AG04450 (cell line): ENCODE data around the gene ABCG5. TPM values are rescaled to one million over a fixed set of nuclear protein-coding genes. Genes with fewer than 3 reads are reported as not detected.
A peak's percentile ranks its signal among the peaks of the same experiment; 100 is the strongest.

Experiments used
- CTCF ChIA-PET: fragments of 300-600, 350-600 bp; formaldehyde crosslinking; extraction: SDS; loops from one replicate; lab custom pipeline; 2022; ENCODE audit warnings: antibody characterized with exemption, inconsistent platforms; lab: Charles Lee
- POLR2A ChIA-PET: fragments of 350-600 bp; formaldehyde crosslinking; extraction: SDS; loops from one replicate; lab custom pipeline; 2021; ENCODE audit warnings: antibody characterized with exemption, inconsistent platforms; lab: Yijun Ruan, JAX
- DNase-seq: peaks from one replicate; pipeline ENCODE4 v3.0.0-alpha.2; 2011; ENCODE audit warnings: low read depth, low spot score
- H3K27ac ChIP-seq: one replicate; pipeline ENCODE4 v1.5.1; 2012; ENCODE audit warnings: low read depth, low read length, control low read depth
- H3K27me3 ChIP-seq: one replicate; pipeline ENCODE4 v1.6.0; 2012; ENCODE audit warnings: low read length; ENCODE audit not compliant: control insufficient read depth, insufficient read depth
- H3K4me3 ChIP-seq: 2 replicates; pipeline ENCODE4 v1.5.1; 2011; ENCODE audit warnings: mild to moderate bottlenecking, low read depth, low read length, control low read depth
- H3K9me3 ChIP-seq: 2 replicates; pipeline ENCODE4 v1.5.1; 2012; ENCODE audit warnings: low read length; ENCODE audit not compliant: control insufficient read depth, insufficient read depth
- polyA plus RNA-seq: library from polyadenylated mRNA; depleted of rRNA; stranded (reverse); fragments of >200 nt; gene quantifications from 2 replicates; pipeline ENCODE4 v1.2.3, GENCODE V29; 2011
- TF ChIP-seq, protein P1 (sequence below): IDR thresholded peaks from 2 replicates; pipeline ENCODE4 v1.5.1; 2011; ENCODE audit warnings: low read depth, low read length, control low read depth, inconsistent platforms

The ABCG5 gene
- polyA plus RNA-seq, 1 experiment = not detected

DNA sequence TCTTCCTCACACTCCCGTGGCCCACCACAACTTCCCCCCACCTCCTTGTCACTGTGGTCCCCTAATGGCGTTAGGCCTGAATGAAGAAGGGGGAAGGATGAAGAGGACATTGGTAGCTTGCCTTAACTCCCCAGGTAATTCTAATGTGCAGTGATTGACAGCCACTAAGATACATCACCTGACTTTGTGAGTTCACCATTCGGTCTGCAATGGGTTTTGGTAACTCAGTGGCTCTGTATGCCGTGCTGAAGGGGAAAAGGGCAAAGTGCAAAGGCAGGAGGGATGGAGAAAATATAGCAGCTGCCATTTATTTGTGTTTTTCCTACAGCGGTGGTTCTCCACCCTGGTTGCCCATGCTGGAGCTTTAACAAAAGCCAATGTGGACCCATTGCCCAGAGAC is 42.3 kb upstream of the ABCG5 start:
- POLR2A ChIA-PET = interaction anchor here (0.6 kb wide), 1 partner anchor 149 kb away, joined by 3 read pairs; no protein-coding TSS in a partner anchor
- TF ChIP-seq, protein P1, sequence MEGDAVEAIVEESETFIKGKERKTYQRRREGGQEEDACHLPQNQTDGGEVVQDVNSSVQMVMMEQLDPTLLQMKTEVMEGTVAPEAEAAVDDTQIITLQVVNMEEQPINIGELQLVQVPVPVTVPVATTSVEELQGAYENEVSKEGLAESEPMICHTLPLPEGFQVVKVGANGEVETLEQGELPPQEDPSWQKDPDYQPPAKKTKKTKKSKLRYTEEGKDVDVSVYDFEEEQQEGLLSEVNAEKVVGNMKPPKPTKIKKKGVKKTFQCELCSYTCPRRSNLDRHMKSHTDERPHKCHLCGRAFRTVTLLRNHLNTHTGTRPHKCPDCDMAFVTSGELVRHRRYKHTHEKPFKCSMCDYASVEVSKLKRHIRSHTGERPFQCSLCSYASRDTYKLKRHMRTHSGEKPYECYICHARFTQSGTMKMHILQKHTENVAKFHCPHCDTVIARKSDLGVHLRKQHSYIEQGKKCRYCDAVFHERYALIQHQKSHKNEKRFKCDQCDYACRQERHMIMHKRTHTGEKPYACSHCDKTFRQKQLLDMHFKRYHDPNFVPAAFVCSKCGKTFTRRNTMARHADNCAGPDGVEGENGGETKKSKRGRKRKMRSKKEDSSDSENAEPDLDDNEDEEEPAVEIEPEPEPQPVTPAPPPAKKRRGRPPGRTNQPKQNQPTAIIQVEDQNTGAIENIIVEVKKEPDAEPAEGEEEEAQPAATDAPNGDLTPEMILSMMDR = no peak
- CTCF ChIA-PET = no interaction called here
- DNase-seq = no peak
- H3K27ac ChIP-seq = no peak overlapping the region
- no peak overlapping the region for H3K4me3 ChIP-seq
- peaks cover 2% of the 10 kb centered on the region for H3K27me3 ChIP-seq
- no peaks in the 10 kb centered on the region for H3K9me3 ChIP-seq

DNA sequence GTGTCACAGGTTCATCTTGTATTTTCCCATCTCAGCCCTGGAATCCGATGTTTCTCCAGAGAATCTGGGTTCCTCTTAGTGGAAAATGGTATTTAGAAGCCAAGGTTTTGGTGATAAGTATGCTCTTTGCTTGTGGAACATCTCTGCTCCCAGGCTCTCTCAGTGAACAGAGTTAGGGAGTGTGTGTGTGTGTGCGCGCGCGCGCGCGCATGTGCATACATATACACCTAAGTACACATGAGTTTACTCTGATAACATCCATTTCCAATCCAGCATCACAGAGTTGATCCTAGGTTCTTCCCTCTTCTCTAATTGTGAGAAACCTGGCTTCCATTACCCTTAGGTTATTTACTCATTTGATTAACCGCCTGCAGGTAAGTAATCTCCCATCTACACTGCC is 41.8 kb upstream of the ABCG5 start:
- Histone ChIP-seq H3K9me3 (no peaks in the 10 kb centered on the region), H3K27ac (no peak overlapping the region), H3K27me3 (peaks cover 5% of the 10 kb centered on the region), H3K4me3 (no peak overlapping the region)
- ChIA-PET CTCF (no interaction called here), POLR2A (interaction anchor here (0.6 kb wide), 1 partner anchor 148 kb away, joined by 3 read pairs; no protein-coding TSS in a partner anchor)
- DNase-seq = no peak
- TF ChIP-seq, protein P1 = no peak

DNA sequence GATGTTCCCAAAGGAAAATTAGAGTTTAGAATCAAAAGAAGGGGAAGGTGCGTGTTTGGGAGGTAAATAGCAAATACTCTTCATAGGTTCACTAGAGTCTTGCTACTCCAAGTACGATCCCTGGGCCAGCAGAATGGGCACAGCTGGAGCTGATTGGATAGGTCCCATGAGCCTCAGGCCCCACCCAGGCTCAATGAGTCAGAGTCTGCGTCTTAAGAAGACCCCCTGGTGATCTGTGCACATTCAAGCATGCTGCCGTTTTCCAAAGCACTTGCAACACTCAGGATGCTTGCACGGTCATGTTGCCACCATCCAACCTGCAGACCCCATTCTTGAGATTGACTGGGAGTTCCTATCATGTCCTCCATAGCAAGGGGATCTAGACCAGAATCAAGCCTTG is 40.6 kb upstream of the ABCG5 start:
- no peak overlapping the region for H3K4me3 ChIP-seq
- POLR2A ChIA-PET = no interaction called here
- no peaks in the 10 kb centered on the region for H3K9me3 ChIP-seq
- CTCF ChIA-PET = interaction anchor here (0.7 kb wide), 2 partner anchors 153 to 1066 kb away, joined by 4 read pairs; no protein-coding TSS in a partner anchor
- H3K27me3 ChIP-seq = peaks cover 12% of the 10 kb centered on the region
- TF ChIP-seq, protein P1 = no peak
- H3K27ac ChIP-seq = no peak overlapping the region
- no peak for DNase-seq

DNA sequence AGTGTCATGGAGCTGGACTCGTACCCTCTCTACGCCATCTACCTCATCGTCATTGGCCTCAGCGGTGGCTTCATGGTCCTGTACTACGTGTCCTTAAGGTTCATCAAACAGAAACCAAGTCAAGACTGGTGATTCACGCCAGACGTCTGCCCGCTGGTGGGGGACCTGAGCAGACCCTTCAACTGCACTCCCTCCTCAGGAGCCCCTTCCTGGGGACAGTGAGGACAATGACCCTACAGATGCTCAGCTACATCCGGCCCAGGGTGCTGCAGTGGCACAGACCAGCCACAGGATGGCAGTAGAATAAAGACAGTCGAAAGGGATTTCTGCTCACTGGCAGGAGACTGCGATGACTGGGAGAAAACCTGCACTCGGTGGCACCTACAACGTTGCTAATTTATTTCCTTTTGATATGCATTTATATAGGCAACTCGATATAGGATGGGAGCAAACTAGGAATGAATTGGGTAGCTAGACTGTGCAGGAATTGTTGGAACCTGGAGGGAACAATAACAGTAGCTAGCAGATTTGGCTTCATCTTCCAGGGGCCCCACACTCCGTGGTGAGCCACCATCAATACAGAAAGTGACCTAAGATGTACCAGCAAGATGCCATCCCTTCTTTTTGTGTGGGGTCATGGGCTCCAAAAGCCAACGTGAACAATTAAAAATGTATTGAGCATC is 39.3 kb upstream of the ABCG5 start:
- TF ChIP-seq, protein P1 = peak; percentile 98
- CTCF ChIA-PET = interaction anchor here (0.5 to 1.5 kb wide), 30 partner anchors 10 to 601 kb away, joined by 3 to 13 read pairs (median 4); partner anchors contain the start of gene C1GALT1C1L
- no peak overlapping the region for H3K4me3 ChIP-seq
- H3K27me3 ChIP-seq = peaks cover 12% of the 10 kb centered on the region
- POLR2A ChIA-PET = no interaction called here
- H3K27ac ChIP-seq = no peak overlapping the region
- DNase-seq = peak; percentile 16
- H3K9me3 ChIP-seq = no peaks in the 10 kb centered on the region

DNA sequence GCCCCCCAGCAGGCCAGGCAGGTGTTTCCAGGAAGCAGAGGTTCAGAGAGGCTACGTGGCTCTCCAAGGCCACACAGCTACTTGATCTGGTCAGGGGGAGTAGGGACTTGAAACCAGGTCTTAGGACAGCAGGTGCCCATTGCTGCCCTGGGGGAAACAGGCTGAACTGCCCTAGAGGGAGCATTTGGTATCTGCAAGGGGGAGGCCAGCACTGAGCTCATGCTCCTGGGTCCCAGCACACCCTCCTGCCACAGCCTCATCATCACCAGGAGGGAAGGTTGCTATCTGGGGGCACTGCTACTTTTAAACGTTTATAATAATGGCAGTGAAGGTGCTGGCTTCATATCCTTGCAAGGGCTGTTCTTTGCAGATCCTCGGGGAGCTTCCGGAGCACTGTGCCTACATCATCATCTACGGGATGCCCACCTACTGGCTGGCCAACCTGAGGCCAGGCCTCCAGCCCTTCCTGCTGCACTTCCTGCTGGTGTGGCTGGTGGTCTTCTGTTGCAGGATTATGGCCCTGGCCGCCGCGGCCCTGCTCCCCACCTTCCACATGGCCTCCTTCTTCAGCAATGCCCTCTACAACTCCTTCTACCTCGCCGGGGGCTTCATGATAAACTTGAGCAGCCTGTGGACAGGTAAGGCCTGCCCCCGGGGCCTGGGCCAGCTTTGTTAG is 36.3 kb upstream of the ABCG5 start:
- Histone ChIP-seq H3K4me3 (no peak overlapping the region), H3K9me3 (no peaks in the 10 kb centered on the region; the same call in 1 of the 2 replicates), H3K27me3 (peaks cover 22% of the 10 kb centered on the region), H3K27ac (no peak overlapping the region)
- ChIA-PET CTCF (no interaction called here), POLR2A (no interaction called here)
- TF ChIP-seq, protein P1 = no peak
- DNase-seq = no peak
